Uterus (tissue), 4 donors: Measurements from ENCODE around the gene FPR1. TPM values are rescaled to one million over a fixed set of nuclear protein-coding genes. Genes with fewer than 3 reads are reported as not detected.
A peak's percentile ranks its signal among the peaks of the same experiment; 100 is the strongest.

ENCODE experiments used
- DNase-seq, 2 donors: peaks; one replicate each; pipeline ENCODE4 v3.0.0-alpha.2; 2019 to 2020
- H3K27ac ChIP-seq, 2 donors: fragments of 200-600 bp; sonication (generic); 1 replicate in 1 of 2; 2 replicates in 1 of 2; pipeline ENCODE4 v1.5.1; 2016 to 2018
- H3K27me3 ChIP-seq, 2 donors: fragments of 200-600 bp; sonication (generic); one replicate each; pipeline ENCODE4 v1.5.1; 2018 to 2019; ENCODE audit warnings: control low read depth in 1 of 2
- H3K36me3 ChIP-seq, 2 donors: fragments of 200-600 bp; sonication (generic); one replicate each; pipeline ENCODE4 v1.5.1; 2019; ENCODE audit warnings: control low read depth in 1 of 2
- H3K4me1 ChIP-seq, 2 donors: fragments of 200-600 bp; sonication (generic); one replicate each; pipeline ENCODE4 v1.5.1; 2018 to 2019; ENCODE audit warnings: control low read depth in 1 of 2
- H3K4me3 ChIP-seq, 2 donors: fragments of 200-600 bp; sonication (generic); 1 replicate in 1 of 2; 2 replicates in 1 of 2; pipeline ENCODE4 v1.5.1; 2018 to 2019; ENCODE audit warnings: mild to moderate bottlenecking in 1 of 2
- H3K9me3 ChIP-seq, 2 donors: fragments of 200-600 bp; sonication (generic); one replicate each; pipeline ENCODE4 v1.5.1; 2019; ENCODE audit warnings: control low read depth in 1 of 2
- CTCF ChIP-seq, 4 experiments: fragments of 200-600 bp in 2 of 4; fragments of 450-650 bp in 2 of 4; sonication (generic) in 2 of 4; IDR thresholded peaks; one replicate each; pipeline ENCODE4 v1.5.1; 2016 to 2019; ENCODE audit warnings: antibody characterized with exemption in 4 of 4, mild to moderate bottlenecking in 2 of 4, moderate library complexity in 1 of 4
- POLR2A ChIP-seq, 2 donors: fragments of 450-650 bp; IDR thresholded peaks; one replicate each; pipeline ENCODE4 v1.6.1; 2016; ENCODE audit warnings: antibody characterized with exemption in 2 of 2, mild to moderate bottlenecking in 1 of 2, moderate library complexity in 1 of 2
- intact Hi-C: fragments of 100-400 bp; cut with DNase I; formaldehyde crosslinking; loops from one replicate; pipeline ENCODE4 v1.15.1; 2023; ENCODE audit warnings: low total_unique reads
- total RNA-seq, 4 donors: library from RNA; depleted of rRNA in 3 of 4; stranded (reverse); fragments of >200 nt in 3 of 4; gene quantifications; one replicate each; pipeline versions ENCODE4 v1.1.0 to v1.2.4, GENCODE V29; 2014 to 2023
- donor health status: DM: yes; HTN: yes; CAD: no.

FPR1 gene
- 10 to 100 TPM in 1 of 4 donors, 1 to 10 TPM in 2, under 1 TPM in 1; 0.51 to 58.2 (median 2.1) TPM for total RNA-seq

DNA sequence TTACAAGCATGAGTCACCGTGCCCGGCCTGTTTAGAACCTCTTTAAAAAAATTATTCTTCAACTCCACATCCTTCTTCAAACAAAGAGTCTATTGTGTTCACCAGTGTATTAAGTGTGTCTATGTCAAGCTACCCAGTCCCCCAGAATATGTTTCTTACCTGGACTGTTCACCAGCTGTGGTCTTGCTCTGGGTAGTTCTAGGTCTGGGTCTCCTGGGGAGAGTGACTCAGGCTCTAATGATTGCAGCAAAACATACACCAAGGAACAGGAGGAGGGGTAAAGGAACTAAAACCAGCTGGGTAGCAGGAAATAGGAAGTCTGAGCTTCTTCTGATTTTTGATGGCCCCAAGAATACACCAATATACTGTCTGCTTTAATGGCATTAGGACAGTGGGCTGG is at the start of gene FPR1:
FPR1 (minus strand) TSS at position 224 of the 400 bp plus-strand sequence. CDS start 4,884 bp downstream, outside the sequence.
- DNase-seq: no peak
- no peak within 1 kb of the TSS for H3K4me3 ChIP-seq
- no peaks in the 10 kb centered on the region for H3K27me3 ChIP-seq
- no peaks in the 10 kb centered on the region for H3K4me1 ChIP-seq
- intact Hi-C loops: no loop called here
- H3K27ac ChIP-seq: no peak within 1 kb of the TSS
- TF ChIP-seq CTCF (IDR thresholded peaks at IDR 0.05) (no peak), POLR2A (IDR thresholded peaks at IDR 0.05) (no peak)
- no peaks in the 10 kb centered on the region for H3K36me3 ChIP-seq
- no peaks in the 10 kb centered on the region for H3K9me3 ChIP-seq

DNA sequence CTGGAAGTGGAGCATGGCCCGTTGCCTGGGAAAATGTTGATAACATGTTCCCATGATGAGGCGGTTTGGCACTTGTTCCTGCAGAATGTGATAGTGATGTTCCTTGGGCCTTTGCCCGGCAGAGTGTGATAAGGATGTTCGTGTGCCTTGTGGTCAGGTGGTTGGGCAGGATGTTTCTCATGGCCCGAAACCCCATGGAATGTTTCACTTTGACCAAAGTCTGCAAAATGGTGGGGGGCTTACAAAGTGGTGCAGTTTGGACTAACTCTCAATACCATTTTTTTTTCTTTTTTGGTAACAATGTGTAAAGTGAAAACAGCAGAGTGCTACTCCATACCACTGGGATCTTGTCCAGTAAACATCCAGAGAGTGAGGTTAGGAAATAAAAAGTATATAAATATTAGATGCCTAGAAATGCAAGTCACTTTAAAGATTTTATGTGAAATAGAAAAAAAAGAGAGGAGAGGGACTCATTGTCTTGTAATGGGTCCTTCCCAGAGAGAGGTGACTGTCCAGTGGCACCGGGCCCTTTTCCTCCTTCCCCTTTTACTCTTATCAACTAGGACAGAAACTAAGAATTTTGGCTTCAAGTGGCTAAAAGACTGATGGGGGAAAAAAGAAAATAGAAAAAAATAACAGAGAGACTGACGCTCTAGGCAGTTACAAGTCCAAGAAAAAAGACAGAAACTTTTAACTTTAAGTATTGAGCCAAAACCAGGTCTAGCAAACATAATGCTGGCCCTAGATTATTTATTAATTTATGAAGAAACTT is 49.0 kb upstream of the FPR1 start:
- Histone ChIP-seq H3K27ac (peak overlapping the region; percentile 58 to 69), H3K9me3 (no peaks in the 10 kb centered on the region), H3K4me1 (peaks cover 4 to 8% of the 10 kb centered on the region in 2 donors), H3K27me3 (no peaks in the 10 kb centered on the region), H3K4me3 (no peak overlapping the region), H3K36me3 (no peaks in the 10 kb centered on the region)
- intact Hi-C loops: no loop called here
- TF ChIP-seq POLR2A (IDR thresholded peaks at IDR 0.05): no peak
- TF ChIP-seq CTCF (IDR thresholded peaks at IDR 0.05): no peak
- DNase-seq: peak; percentile 57 to 79

DNA sequence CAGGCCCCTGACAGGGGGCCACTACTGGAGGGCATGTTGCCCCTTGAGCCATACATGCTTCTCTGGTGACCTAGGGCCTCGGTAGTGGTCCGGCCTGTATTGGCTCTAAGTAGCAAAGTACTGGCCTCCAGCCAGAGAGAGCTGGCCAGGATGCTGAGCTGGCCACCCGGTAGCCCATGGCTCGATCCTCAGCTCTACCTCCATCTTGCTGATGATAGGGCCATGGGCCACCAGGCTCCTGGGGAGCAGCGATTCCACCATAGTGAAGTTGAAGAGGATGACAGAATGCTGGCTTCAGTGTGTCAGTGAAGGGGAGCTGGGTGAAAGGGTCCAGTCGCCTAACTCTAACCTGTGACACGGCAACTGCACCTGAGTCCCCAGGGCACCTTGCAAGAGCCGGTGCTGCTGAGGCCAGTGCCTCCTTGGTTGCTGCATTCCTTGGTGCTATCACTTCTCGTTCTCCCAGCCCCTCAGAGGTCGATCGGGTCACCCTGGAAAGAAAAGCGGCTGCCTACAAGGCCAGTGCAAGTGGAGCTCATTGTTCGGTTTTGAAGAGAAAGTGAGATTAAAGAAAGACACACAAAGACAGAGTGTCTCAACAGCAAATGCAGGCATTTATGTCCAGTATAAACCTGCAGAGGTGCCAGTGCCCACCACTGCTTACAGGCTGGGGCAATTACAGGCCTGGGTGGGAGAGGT is 48.2 kb upstream of the FPR1 start:
- H3K9me3 ChIP-seq: no peaks in the 10 kb centered on the region
- H3K4me1 ChIP-seq: peaks cover 4 to 8% of the 10 kb centered on the region in 2 donors
- peak in 1 of 2 donors; percentile 50 for DNase-seq
- no peak for TF ChIP-seq CTCF (IDR thresholded peaks at IDR 0.05)
- TF ChIP-seq POLR2A (IDR thresholded peaks at IDR 0.05): no peak
- no peak overlapping the region for H3K4me3 ChIP-seq
- no peaks in the 10 kb centered on the region for H3K36me3 ChIP-seq
- no peaks in the 10 kb centered on the region for H3K27me3 ChIP-seq
- intact Hi-C loops: no loop called here
- peak overlapping the region; percentile 58 to 69 for H3K27ac ChIP-seq

GRCh38 chr19:51799034-51799773 is 47.5 kb upstream of the FPR1 start:
- Histone ChIP-seq H3K27me3 (no peaks in the 10 kb centered on the region), H3K4me1 (peaks cover 4 to 8% of the 10 kb centered on the region in 2 donors), H3K27ac (peak overlapping the region; percentile 58 to 69), H3K36me3 (no peaks in the 10 kb centered on the region), H3K4me3 (no peak overlapping the region), H3K9me3 (no peaks in the 10 kb centered on the region)
- peak; percentile 78 for DNase-seq
- intact Hi-C loops: no loop called here
- no peak for TF ChIP-seq POLR2A (IDR thresholded peaks at IDR 0.05)
- no peak for TF ChIP-seq CTCF (IDR thresholded peaks at IDR 0.05)
